Heart left ventricle (tissue), 16 donors: ENCODE data around the gene PHF11. TPM values are rescaled to one million over a fixed set of nuclear protein-coding genes. Genes with fewer than 3 reads are reported as not detected.

Experiments
- ATAC-seq, 4 donors: fragments of 200-7000 bp; cut with Tn5 transposase; one replicate each; pipeline ENCODE4 v1.9.1; 2020 to 2022; ENCODE audit warnings: moderate library complexity in 4 of 4, mild to moderate bottlenecking in 3 of 4, moderate number of reproducible peaks in 1 of 4
- DNase-seq, 5 donors: peaks; one replicate each; pipeline ENCODE4 v3.0.0-alpha.2; 2020
- H3K27ac ChIP-seq, 12 donors: fragments of 200-600 bp; sonication (generic) in 4 of 12; one replicate each; pipeline versions ENCODE4 v1.5.0 to v1.8.0; 2016 to 2022; ENCODE audit warnings: mild to moderate bottlenecking in 2 of 12
- H3K27me3 ChIP-seq, 9 donors: fragments of 200-600 bp; sonication (generic) in 2 of 9; one replicate each; pipeline versions ENCODE4 v1.5.1 to v1.8.0; 2016 to 2022; ENCODE audit warnings: mild to moderate bottlenecking in 3 of 9
- H3K36me3 ChIP-seq, 9 donors: fragments of 200-600 bp; sonication (generic) in 2 of 9; one replicate each; pipeline versions ENCODE4 v1.5.0 to v1.8.0; 2018 to 2022; ENCODE audit warnings: mild to moderate bottlenecking in 2 of 9
- H3K4me1 ChIP-seq, 12 donors: fragments of 200-600 bp; sonication (generic) in 4 of 12; one replicate each; pipeline versions ENCODE4 v1.5.0 to v1.8.0; 2016 to 2022; ENCODE audit warnings: mild to moderate bottlenecking in 3 of 12
- H3K4me3 ChIP-seq, 12 donors: fragments of 200-600 bp; sonication (generic) in 4 of 12; one replicate each; pipeline versions ENCODE4 v1.5.0 to v1.8.0; 2017 to 2022; ENCODE audit warnings: mild to moderate bottlenecking in 9 of 12, moderate library complexity in 4 of 12
- H3K9me3 ChIP-seq, 12 donors: fragments of 200-600 bp; sonication (generic) in 4 of 12; one replicate each; pipeline versions ENCODE4 v1.5.0 to v1.8.0; 2016 to 2022; ENCODE audit warnings: mild to moderate bottlenecking in 1 of 12
- CTCF ChIP-seq, 12 donors: fragments of 200-600 bp; sonication (generic) in 4 of 12; IDR thresholded peaks; one replicate each; pipeline versions ENCODE4 v1.5.0 to v1.8.0; 2018 to 2022; ENCODE audit warnings: antibody characterized with exemption in 12 of 12, mild to moderate bottlenecking in 5 of 12
- POLR2A ChIP-seq, 2 donors: fragments of 450-650 bp; IDR thresholded peaks; one replicate each; pipeline ENCODE4 v1.6.1; 2017; ENCODE audit warnings: antibody characterized with exemption in 2 of 2, mild to moderate bottlenecking in 2 of 2, moderate library complexity in 2 of 2
- WGBS, 4 donors: extraction: QIAGEN DNeasy Blood & Tissue Kit in 2 of 4; methylation state at CpG; one replicate each; pipeline versions ENCODE4 v1.1.5 to v1.1.7; 2013 to 2018; 5-methylcytosine and 5-hydroxymethylcytosine counted together
- intact Hi-C, 10 donors: fragments of 100-400 bp; cut with DNase I; formaldehyde crosslinking; loops; one replicate each; pipeline versions ENCODE4 v1.11.1 to v1.14.2; 2022
- polyA plus RNA-seq, 2 donors: library from polyadenylated mRNA; stranded (reverse); fragments of 200-250 nt; gene quantifications; one replicate each; pipeline ENCODE4 v1.2.3, GENCODE V29; 2013
- total RNA-seq, 9 donors: library from RNA; depleted of rRNA in 2 of 9; stranded (reverse); fragments of >200 nt in 2 of 9; fragmentation: NEBNext Ultra II Directional in 3 of 9; extraction: Animal tissue kit (Norgen Biotek cat#: 25700) in 3 of 9; gene quantifications; one replicate each; pipeline versions ENCODE4 v1.1.0 to v1.2.4, GENCODE V29; 2016 to 2023
- donor health status: ischemic (EF 13 %, LVEDD 7.1; RV severe dilation, severe dysfunction).
- donor health status: healthy with polysubstance abuse.
- donor health status: DM: no; HTN: yes; CAD: no.
- donor health status: DM: no; HTN: no; CAD: no.
- donor health status: ischemic (EF 25% LVEDD 6.9; RV normal size, moderate dysfunction).
- donor health status: ischemic (EF 25% LVEDD 5.7; RV mildly dilated, moderate dysfunction).
- donor health status: healthy.
- donor health status: DM: yes; HTN: yes; CAD: no.
- donor health status: ischemic (EF 35%, LVEDD 5.7; RV mildly dilated, moderate dysfunction).
- donor health status: nonischemic (EF 11% LVEDD 7.7; RV severe dilation, severe dysfunction).
- donor health status: DM: yes; HTN: yes; CAD: no.
- donor health status: PGD.
- donor health status: ischemic (EF 29% LVEDD 5.4; RV normal size, mild dysfunction).
- donor health status: nonischemic (EF 23%, LVEDD 6.1; RV moderate dilation, normal function).

Gene PHF11
- total and polyA plus RNA-seq, 11 donors = 13.7 to 48.5 (median 17.4) TPM

- Histone ChIP-seq H3K9me3 (no peaks in the 10 kb centered on the region), H3K4me3 (no peak overlapping the region), H3K27ac (peak overlapping the region in 2 of 12 donors; percentile 20 to 32), H3K4me1 (peaks cover 0 to 31% (median 0%) of the 10 kb centered on the region in 12 donors), H3K36me3 (peaks cover 0 to 68% (median 38%) of the 10 kb centered on the region in 9 donors), H3K27me3 (no peaks in the 10 kb centered on the region)
- intact Hi-C loops = no loop called here
- 59 to 71% (median 61%) methylated on average over 5 of the region's 5 CpGs for WGBS, 4 donors
- no peak for DNase-seq
- no peak for ATAC-seq
- no peak for TF ChIP-seq CTCF (IDR thresholded peaks at IDR 0.05)
- TF ChIP-seq POLR2A (IDR thresholded peaks at IDR 0.05) = no peak
Measured at GRCh38 chr13:49539313-49539712, 43.6 kb downstream of the PHF11 start.

GRCh38 chr13:49539746-49540145, 44.0 kb downstream of the PHF11 start:
- Histone ChIP-seq H3K4me1 (peaks cover 0 to 31% (median 0%) of the 10 kb centered on the region in 12 donors), H3K36me3 (peaks cover 0 to 69% (median 42%) of the 10 kb centered on the region in 9 donors), H3K4me3 (no peak overlapping the region), H3K27me3 (no peaks in the 10 kb centered on the region), H3K27ac (peak overlapping the region in 4 of 12 donors; percentile 9 to 65 (median 36)), H3K9me3 (no peaks in the 10 kb centered on the region)
- TF ChIP-seq CTCF (IDR thresholded peaks at IDR 0.05) = no peak
- 79 to 85% (median 83%) methylated on average over 3 of the region's 3 CpGs for WGBS, 4 donors
- intact Hi-C loops = loop anchor here in 1 of 10 donors (10.0 kb wide), 1 partner anchor 45 kb away; the partner anchor contains the start of gene PHF11
- DNase-seq (no peak), ATAC-seq (no peak)

- no peak for DNase-seq
- no peaks in the 10 kb centered on the region for H3K9me3 ChIP-seq
- peak in 1 of 4 donors; percentile 74 for ATAC-seq
- peaks cover 0 to 74% (median 48%) of the 10 kb centered on the region in 9 donors for H3K36me3 ChIP-seq
- 55 to 62% (median 58%) methylated on average over 7 of the region's 7 CpGs for WGBS, 4 donors
- intact Hi-C loops = loop anchor here in 1 of 10 donors (10.0 kb wide), 1 partner anchor 46 kb away; the partner anchor contains the start of gene PHF11
- H3K27me3 ChIP-seq = no peaks in the 10 kb centered on the region
- peaks cover 0 to 31% (median 0%) of the 10 kb centered on the region in 12 donors for H3K4me1 ChIP-seq
- H3K4me3 ChIP-seq = peak overlapping the region in 7 of 12 donors; percentile 13 to 32 (median 20)
- TF ChIP-seq POLR2A (IDR thresholded peaks at IDR 0.05) (no peak), CTCF (IDR thresholded peaks at IDR 0.05) (no peak)
- peak overlapping the region in 10 of 12 donors; percentile 1 to 65 (median 20) for H3K27ac ChIP-seq
Measured at GRCh38 chr13:49540552-49540951, 44.8 kb downstream of the PHF11 start.

- 94 to 97% (median 96%) methylated on average over 3 of the region's 3 CpGs for WGBS, 4 donors
- Histone ChIP-seq H3K9me3 (no peaks in the 10 kb centered on the region), H3K4me3 (no peak overlapping the region), H3K4me1 (peaks cover 0 to 21% (median 0%) of the 10 kb centered on the region in 12 donors), H3K27me3 (no peaks in the 10 kb centered on the region), H3K36me3 (peaks cover 0 to 93% (median 69%) of the 10 kb centered on the region in 9 donors), H3K27ac (no peak overlapping the region)
- TF ChIP-seq POLR2A (IDR thresholded peaks at IDR 0.05) (no peak), CTCF (IDR thresholded peaks at IDR 0.05) (no peak)
- DNase-seq (no peak), ATAC-seq (no peak)
- intact Hi-C loops = loop anchor here in 1 of 10 donors (10.0 kb wide), 1 partner anchor 49 kb away; the partner anchor contains the start of gene PHF11
Measured at GRCh38 chr13:49543656-49544055, 47.9 kb downstream of the PHF11 start.
